Activated CD4-positive, alpha-beta T cell treated with anti-CD3 and anti-CD28 coated beads, Interleukin-2, amount 50 U/mL, for 4 hours (primary cell): ENCODE measurements around the gene FGFR3.
A peak's percentile ranks its signal among the peaks of the same experiment; 100 is the strongest.
"Not testable (repeated sequence)": the region's sequence is repeated elsewhere in the genome, so short reads cannot be mapped to it uniquely, and the experiment has no call there.

Source experiments
- DNase-seq, 2 experiments: peaks; one replicate each; pipeline ENCODE4 v3.0.0-alpha.2; 2020

FGFR3 gene

GRCh38 chr4:1843852-1844251 lies 50.8 kb downstream of the FGFR3 start:
- DNase-seq, result no peak

DNA sequence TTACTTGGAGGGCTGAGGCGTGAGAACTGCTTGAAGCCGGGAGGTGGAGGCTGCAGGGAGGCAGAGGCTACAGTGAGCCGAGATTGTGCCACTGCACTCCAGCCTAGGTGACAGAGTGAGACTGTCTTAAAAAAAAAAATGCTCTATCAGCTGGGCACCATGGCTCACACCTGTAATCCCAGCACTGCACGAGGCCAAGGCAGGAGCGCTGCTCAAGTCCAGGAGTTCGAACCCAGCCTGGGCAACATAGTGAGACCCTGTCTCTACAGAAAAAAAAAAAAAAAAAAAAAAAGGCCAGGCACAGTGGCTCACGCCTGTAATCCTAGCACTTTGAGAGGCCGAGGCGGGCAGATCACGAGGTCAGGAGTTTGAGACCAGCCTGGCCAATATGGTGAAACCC lies 51.5 kb downstream of the FGFR3 start:
- not testable (repeated sequence) for DNase-seq

DNA sequence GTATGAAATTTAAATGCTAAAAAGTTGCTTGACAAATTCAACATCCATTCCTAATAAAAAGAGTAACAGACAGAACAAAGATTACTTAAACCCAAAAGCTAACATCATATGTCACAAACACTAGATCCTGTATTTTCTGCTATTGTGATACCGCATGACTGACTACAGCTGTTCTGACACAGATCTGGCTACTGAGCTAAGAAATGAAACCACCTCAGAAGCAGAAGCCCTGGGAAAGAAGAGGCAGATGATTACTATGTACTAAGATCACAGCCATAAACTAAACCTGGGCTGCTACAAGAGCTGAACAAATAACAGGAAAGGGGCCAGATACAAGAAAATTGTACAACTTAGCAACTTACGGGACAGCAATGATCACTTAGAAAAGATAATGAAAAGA lies 53.5 kb downstream of the FGFR3 start:
- DNase-seq, result no peak

DNA sequence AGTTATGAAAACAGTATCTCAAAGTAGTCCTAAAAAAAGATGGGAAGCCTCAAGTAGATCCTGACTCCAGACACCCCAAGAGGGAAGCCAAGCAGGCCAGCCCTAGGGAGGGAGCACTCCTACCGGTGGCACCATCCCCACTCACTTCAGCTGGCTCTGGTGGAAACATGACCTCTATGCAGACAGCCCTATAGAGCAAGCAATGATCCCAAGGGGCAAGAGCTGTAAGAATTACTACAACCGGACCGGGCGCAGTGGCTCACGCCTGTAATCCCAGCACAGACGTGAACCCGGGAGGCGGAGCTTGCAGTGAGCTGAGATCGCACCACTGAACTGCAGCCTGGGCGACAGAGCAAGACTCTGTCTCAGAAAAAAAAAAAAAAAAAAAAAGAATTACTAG lies 57.2 kb downstream of the FGFR3 start:
- DNase-seq, result no peak

- DNase-seq, result no peak
Measured at GRCh38 chr4:1851160-1851559, 58.1 kb downstream of the FGFR3 start.

DNA sequence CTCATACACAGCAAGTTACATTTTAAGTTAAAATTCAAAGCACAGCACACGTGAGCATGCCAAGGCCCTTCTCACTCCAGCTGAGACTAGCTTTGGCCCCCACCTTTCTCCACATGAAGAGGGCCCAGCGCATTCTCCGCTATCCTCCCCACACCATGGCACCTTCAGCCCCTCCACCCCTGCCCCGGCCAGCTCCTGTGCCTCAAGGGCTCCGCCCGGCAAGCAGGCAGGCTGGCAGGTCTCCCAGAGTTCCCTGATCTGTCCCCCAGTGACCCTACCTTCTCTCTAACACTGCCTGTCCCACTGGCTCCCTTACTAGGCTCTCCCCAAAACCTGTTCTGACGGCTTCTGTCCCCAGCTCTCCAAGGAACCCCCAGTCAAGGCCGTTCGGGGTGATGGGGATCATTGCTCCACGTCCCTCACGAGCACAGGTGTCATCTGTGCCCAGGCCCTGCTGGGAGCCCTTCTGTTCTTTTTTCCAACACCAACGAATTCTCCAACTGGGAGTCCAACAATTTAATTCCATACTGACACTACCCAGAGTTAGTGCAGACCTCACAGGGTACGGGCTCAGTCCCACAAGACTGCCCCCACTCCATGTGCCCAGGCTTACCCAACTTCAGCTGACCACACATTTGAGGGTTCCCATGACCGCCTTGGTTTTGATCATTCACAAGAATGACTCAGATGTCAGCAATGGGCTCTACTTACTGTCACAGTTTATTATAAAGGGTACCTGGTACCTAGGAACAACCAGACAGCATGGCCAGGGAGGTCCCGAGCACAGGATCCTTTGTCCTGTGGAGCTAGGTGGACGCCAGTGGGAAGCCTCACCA lies 58.7 kb downstream of the FGFR3 start:
- no peak for DNase-seq

DNA sequence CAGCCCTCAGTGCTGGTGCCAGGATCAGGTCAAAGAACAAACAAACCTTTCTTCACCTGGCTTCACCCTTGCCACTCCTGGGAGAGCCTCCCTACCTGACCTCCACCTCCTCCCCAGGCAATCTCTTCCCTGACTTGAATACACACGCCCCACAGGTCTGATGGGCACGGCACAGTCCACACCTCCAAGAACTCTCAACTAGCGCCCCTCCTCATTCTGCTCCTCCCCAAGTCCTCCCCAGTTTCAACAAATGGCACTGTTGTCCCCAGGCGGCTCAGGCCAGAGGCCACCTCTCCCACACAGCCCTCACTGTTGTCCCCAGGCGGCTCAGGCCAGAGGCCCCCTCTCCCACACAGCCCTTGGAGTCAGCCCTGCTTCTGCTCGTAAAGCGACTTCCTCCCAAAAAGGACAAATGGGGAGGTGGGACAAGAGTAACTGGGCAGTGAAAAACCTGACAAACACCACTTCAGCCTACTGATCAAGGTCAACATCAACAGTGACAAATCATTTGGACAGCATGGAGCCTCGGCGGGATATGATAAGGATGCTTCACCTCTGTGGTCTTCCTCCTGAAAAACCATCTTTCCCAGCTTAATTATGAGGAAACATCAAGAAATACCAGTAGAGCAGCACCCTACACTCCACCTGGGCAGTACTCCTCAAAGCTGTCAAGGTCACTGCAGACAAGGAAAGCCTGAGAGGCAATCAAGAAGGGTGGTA lies 60.0 kb downstream of the FGFR3 start:
- no peak for DNase-seq

DNA sequence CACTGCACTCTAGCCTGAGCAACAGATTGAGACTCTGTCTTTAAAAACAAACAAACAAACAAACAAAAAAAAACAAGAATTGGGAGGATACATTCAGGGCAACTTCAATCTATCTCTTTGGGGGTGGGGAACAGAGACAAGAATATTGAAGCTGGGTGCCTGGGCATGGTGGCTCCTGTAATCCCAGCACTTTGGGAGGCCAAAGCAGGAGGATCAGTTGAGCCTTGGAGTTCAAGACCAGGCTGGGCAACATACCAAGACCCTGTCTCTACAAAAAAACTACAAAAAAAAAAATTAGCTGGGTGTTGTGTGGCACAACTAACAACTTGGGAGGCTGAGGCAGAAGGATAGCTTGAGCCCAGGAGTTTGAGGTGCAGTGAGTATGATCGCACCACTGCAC lies 61.7 kb downstream of the FGFR3 start:
- no peak for DNase-seq

DNA sequence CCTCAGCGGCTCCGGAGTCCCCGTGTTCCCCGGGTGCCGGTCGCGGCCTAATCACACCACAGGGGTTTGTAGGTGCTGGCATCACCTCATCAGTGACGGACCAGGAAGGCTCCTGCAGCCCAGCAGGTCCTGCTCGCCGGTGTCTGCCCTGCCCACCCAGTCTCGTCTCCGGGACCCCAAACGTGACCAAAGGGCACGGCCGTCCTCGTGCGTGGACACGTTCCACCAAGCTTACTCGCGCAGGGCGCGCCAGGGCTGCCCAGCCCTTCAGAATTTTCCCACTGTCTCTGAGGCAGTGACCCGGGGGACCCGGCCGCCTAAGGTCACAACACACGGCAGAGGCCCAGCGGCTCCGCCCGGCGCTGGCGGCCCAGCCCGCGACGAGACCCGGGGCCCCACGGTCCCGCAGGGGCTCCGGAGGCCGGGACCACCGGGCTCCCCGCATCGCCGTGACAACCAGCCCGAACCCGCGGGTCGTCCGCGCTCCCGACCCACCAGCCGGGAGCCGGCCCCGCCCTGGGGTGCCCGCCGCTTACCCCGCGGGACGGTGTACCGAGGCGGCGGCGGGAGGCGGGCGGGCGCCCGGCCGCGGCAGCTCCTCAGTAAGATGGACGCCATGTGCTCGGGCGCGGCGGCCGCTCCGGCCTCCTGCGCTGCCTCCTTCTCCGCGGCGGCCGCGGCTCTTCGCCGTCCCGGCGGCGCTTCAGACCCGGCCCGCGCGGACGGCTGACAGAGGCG lies 62.4 kb downstream of the FGFR3 start:
- DNase-seq, result peak in 1 of 2 experiments; percentile 9

- DNase-seq, result peak; percentile 88 to 89
Measured at GRCh38 chr4:1856071-1856942, 63.2 kb downstream of the FGFR3 start, which contains the start of gene LETM1. LETM1 (minus strand) TSS chr4:1856156; CDS start chr4:1855950, 206 bp downstream.

DNA sequence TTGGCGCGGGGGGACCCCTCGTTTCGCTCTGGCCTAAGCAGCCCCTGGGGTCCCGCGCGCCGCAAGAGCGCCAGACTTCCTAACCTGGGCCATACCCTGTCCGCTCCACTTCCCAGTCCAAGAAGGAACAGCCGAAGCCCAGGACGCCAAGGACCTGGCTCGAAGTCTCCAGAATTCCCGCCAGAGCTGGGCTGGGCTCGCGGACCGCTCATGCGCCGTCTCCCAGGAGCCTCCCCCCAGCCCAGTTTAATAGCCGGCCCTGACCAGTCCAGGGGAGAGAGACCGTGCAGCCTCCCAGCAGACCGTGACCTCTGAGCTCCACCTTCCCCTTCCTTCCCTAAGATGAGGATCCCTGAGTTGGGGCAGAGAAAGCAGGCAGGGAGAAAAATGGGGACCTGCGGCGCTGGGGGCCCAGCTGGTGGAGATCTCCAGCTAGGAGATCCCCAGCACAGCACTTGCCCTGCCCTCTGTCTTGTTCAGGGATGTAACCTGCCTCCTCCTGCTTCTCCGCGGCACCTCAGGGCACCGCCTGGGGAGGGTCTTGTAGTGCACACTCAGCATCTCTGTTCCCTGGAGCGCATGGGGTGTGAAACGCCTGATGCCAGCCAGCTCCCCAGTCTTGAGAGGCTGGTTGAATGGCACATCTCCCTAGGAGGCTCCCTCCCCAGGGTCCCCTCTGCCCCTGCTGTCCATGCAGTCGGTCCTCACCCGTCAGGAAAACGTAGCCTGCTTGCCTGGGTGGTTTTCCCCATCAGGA lies 64.0 kb downstream of the FGFR3 start:
- DNase-seq, result no peak

DNA sequence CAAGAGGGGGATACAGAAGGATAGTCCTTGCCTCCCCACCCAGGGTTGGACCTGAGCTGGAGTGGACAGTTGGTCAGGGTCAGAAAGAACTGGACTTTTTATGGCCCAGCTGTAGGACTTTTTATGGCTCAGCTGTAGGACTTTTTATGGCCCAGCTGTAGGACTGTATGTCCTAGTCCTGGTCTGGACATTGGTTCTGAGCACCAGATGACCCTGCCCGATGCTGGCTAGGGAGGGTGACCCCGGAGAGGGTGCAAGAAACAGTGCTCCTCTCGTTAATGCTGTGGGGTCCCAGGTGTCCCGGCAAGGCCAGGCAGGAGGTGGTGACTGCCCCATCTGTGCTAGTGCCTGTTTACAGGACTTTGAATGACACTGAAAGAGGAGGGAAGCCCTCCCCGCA lies 64.8 kb downstream of the FGFR3 start:
- DNase-seq, result no peak
